IMR-90 (cell line): ENCODE data around the gene ZNF621. TPM values are rescaled to one million over a fixed set of nuclear protein-coding genes. Genes with fewer than 3 reads are reported as not detected.

Experiments used
- ATAC-seq: fragments of 200-7000 bp; cut with Tn5 transposase; 2 replicates; pipeline ENCODE4 v1.9.1; 2020; ENCODE audit warnings: low read depth, mild to moderate bottlenecking, moderate library complexity
- BruUV-seq: library from RNA; stranded (reverse); fragments of 400-500 nt; replicated peaks from 2 replicates; lab custom pipeline; 2021; lab: Mats Ljungman, UMichigan
- CTCF ChIA-PET: fragments of 300-600 bp; formaldehyde crosslinking; extraction: SDS; loops from one replicate; lab custom pipeline; 2021; ENCODE audit warnings: antibody characterized with exemption; lab: Yijun Ruan, JAX
- POLR2A ChIA-PET: fragments of 300-600 bp; sonication (Branson Sonifier 250); formaldehyde crosslinking; loops from one replicate; lab custom pipeline; 2022; ENCODE audit warnings: antibody characterized with exemption; ENCODE audit not compliant: unreplicated experiment; lab: Charles Lee
- DNase-seq: peaks from one replicate; pipeline ENCODE4 v3.0.0; 2013
- H2AFZ ChIP-seq: replicated peaks from 2 replicates; pipeline ENCODE3; 2013; ENCODE audit warnings: low read length, mild to moderate bottlenecking; ENCODE audit not compliant: poor library complexity
- H2AK5ac ChIP-seq: 2 replicates; pipeline ENCODE4 v1.6.1; 2013; ENCODE audit warnings: low read depth, low read length, inconsistent platforms
- H2AK9ac ChIP-seq: replicated peaks from 2 replicates; pipeline ENCODE3; 2013; ENCODE audit warnings: mild to moderate bottlenecking, low read depth, low read length, moderate library complexity; ENCODE audit not compliant: poor library complexity
- H2BK120ac ChIP-seq: 2 replicates; pipeline ENCODE4 v1.6.1; 2013; ENCODE audit warnings: low read depth, low read length, inconsistent platforms
- H2BK15ac ChIP-seq: 3 replicates; pipeline ENCODE4 v1.6.1; 2013; ENCODE audit warnings: low read depth, low read length, inconsistent platforms
- H2BK20ac ChIP-seq: 2 replicates; pipeline ENCODE4 v1.6.1; 2013; ENCODE audit warnings: low read depth, mild to moderate bottlenecking, inconsistent platforms, low read length, moderate library complexity
- H2BK5ac ChIP-seq: 2 replicates; pipeline ENCODE4 v1.6.1; 2013; ENCODE audit warnings: mild to moderate bottlenecking, low read depth, low read length, inconsistent platforms; ENCODE audit not compliant: poor library complexity, severe bottlenecking
- H3K14ac ChIP-seq: replicated peaks from 2 replicates; pipeline ENCODE4 v1.6.1; 2013; ENCODE audit warnings: low read depth, low read length, inconsistent platforms
- H3K18ac ChIP-seq: 2 replicates; pipeline ENCODE4 v1.6.1; 2013; ENCODE audit warnings: low read depth, low read length, control low read depth
- H3K23ac ChIP-seq: 2 replicates; pipeline ENCODE4 v1.6.1; 2013; ENCODE audit warnings: low read depth, low read length, inconsistent platforms
- H3K27ac ChIP-seq: 2 replicates; pipeline ENCODE4 v1.5.1; 2013; ENCODE audit warnings: mild to moderate bottlenecking, control low read depth, low read length; ENCODE audit not compliant: insufficient read depth
- H3K27me3 ChIP-seq: 2 replicates; pipeline ENCODE4 v1.6.1; 2013; ENCODE audit warnings: low read length; ENCODE audit not compliant: control insufficient read depth, insufficient read depth
- H3K36me3 ChIP-seq: 2 replicates; pipeline ENCODE4 v1.6.1; 2013; ENCODE audit warnings: low read length, mixed read lengths; ENCODE audit not compliant: control insufficient read depth, insufficient read depth
- H3K4ac ChIP-seq: 2 replicates; pipeline ENCODE4 v1.6.1; 2013; ENCODE audit warnings: low read depth, low read length, inconsistent platforms
- H3K4me1 ChIP-seq: 2 replicates; pipeline ENCODE4 v1.6.1; 2013; ENCODE audit warnings: low read length, mixed read lengths; ENCODE audit not compliant: control insufficient read depth, insufficient read depth
- H3K4me2 ChIP-seq: 2 replicates; pipeline ENCODE4 v1.6.1; 2013; ENCODE audit warnings: low read depth, mild to moderate bottlenecking, control low read depth, low read length, moderate library complexity
- H3K4me3 ChIP-seq: 2 replicates; pipeline ENCODE4 v1.5.1; 2013; ENCODE audit warnings: low read depth, mild to moderate bottlenecking, control low read depth, low read length, moderate library complexity; ENCODE audit not compliant: insufficient read depth
- H3K56ac ChIP-seq: 2 replicates; pipeline ENCODE4 v1.6.1; 2013; ENCODE audit warnings: low read length, inconsistent platforms; ENCODE audit not compliant: insufficient read depth; ENCODE audit errors: extremely low read depth
- H3K79me1 ChIP-seq, 2 experiments: 2 replicates each; pipeline ENCODE4 v1.6.1; 2013; ENCODE audit warnings: low read length in 2 of 2, inconsistent platforms in 1 of 2, low read depth in 1 of 2
- H3K9ac ChIP-seq: 2 replicates; pipeline ENCODE4 v1.6.1; 2013; ENCODE audit warnings: low read depth, low read length, control low read depth
- H3K9me1 ChIP-seq: 2 replicates; pipeline ENCODE4 v1.6.1; 2013; ENCODE audit warnings: low read length, inconsistent platforms; ENCODE audit not compliant: insufficient read depth
- H3K9me3 ChIP-seq: 2 replicates; pipeline ENCODE4 v1.6.1; 2013; ENCODE audit warnings: low read length; ENCODE audit not compliant: control insufficient read depth, insufficient read depth
- H4K20me1 ChIP-seq: 2 replicates; pipeline ENCODE4 v1.6.1; 2013; ENCODE audit warnings: low read length, inconsistent platforms; ENCODE audit not compliant: insufficient read depth
- H4K5ac ChIP-seq: 2 replicates; pipeline ENCODE4 v1.6.1; 2013; ENCODE audit warnings: mild to moderate bottlenecking, low read depth, low read length, control low read depth
- H4K8ac ChIP-seq, 2 experiments: 2 replicates each; pipeline ENCODE4 v1.6.1; 2013; ENCODE audit warnings: low read depth in 2 of 2, low read length in 2 of 2, control low read depth in 1 of 2, inconsistent platforms in 1 of 2
- H4K91ac ChIP-seq: 2 replicates; pipeline ENCODE4 v1.6.1; 2013; ENCODE audit warnings: low read depth, low read length, inconsistent platforms; ENCODE audit not compliant: insufficient read depth
- BHLHE40 ChIP-seq: fragments of 150-350 bp; IDR thresholded peaks from 2 replicates; pipeline ENCODE4 v1.6.1; 2016; ENCODE audit warnings: mild to moderate bottlenecking, low read depth, low read length
- CEBPB ChIP-seq: IDR thresholded peaks from 2 replicates; pipeline ENCODE4 v1.6.1; 2012; ENCODE audit warnings: low read depth, low read length, improper control_type of control experiment
- CHD1 ChIP-seq: IDR thresholded peaks from 2 replicates; pipeline ENCODE4 v1.6.1; 2012; ENCODE audit warnings: low read depth, low read length, improper control_type of control experiment
- MAFK ChIP-seq: IDR thresholded peaks from 2 replicates; pipeline ENCODE4 v1.6.1; 2012; ENCODE audit warnings: low read depth, low read length, improper control_type of control experiment
- MAZ ChIP-seq: IDR thresholded peaks from 2 replicates; pipeline ENCODE4 v1.6.1; 2012; ENCODE audit warnings: low read depth, mild to moderate bottlenecking, low read length, improper control_type of control experiment, moderate library complexity, borderline replicate concordance
- MXI1 ChIP-seq: IDR thresholded peaks from 2 replicates; pipeline ENCODE4 v1.6.1; 2012; ENCODE audit warnings: low read depth, mild to moderate bottlenecking, low read length, moderate library complexity, borderline replicate concordance
- NFE2L2 ChIP-seq: fragments of 150-350 bp; IDR thresholded peaks from 2 replicates; pipeline ENCODE4 v1.6.1; 2016; ENCODE audit warnings: low read depth, mild to moderate bottlenecking, low read length
- POLR2A ChIP-seq: IDR thresholded peaks from 2 replicates; pipeline ENCODE4 v1.6.1; 2012; ENCODE audit warnings: mild to moderate bottlenecking, low read depth, low read length
- RCOR1 ChIP-seq: IDR thresholded peaks from 2 replicates; pipeline ENCODE4 v1.6.1; 2012; ENCODE audit warnings: mild to moderate bottlenecking, low read length, improper control_type of control experiment; ENCODE audit not compliant: insufficient replicate concordance
- SMC3 ChIP-seq: fragments of 150-350 bp; IDR thresholded peaks from 2 replicates; pipeline ENCODE4 v1.6.1; 2016; ENCODE audit warnings: low read depth, mild to moderate bottlenecking, antibody characterized with exemption, low read length, moderate library complexity
- WGBS, 2 experiments: methylation state at CpG; one replicate each; pipeline versions ENCODE4 v1.1.5 to v1.1.7; 2013; ENCODE audit warnings: missing lambda C conversion rate in 2 of 2; ENCODE audit not compliant: insufficient read length in 1 of 2; ENCODE audit errors: extremely low coverage in 2 of 2; 5-methylcytosine and 5-hydroxymethylcytosine counted together
- dilution Hi-C: fragments of 300-500 bp; cut with HindIII; formaldehyde crosslinking; loops from one replicate; pipeline ENCODE4 v1.14.3; 2018; ENCODE audit warnings: low sequenced_read_pairs; ENCODE audit not compliant: unreplicated experiment
- in situ Hi-C: fragments of 300-500 bp; cut with MboI; formaldehyde crosslinking; loops from 3 replicates; pipeline ENCODE4 v1.14.3; 2019; ENCODE audit warnings: low sequenced_read_pairs, inconsistent platforms, mixed read lengths
- intact Hi-C: fragments of 100-400 bp; cut with micrococcal nuclease; formaldehyde crosslinking; loops from 2 replicates; pipeline ENCODE4 v1.10.0; 2022
- polyA plus RNA-seq, 3 experiments: library from polyadenylated mRNA; depleted of rRNA; stranded (reverse); fragments of >200 nt; gene quantifications; 2 replicates each; pipeline ENCODE4 v1.2.3, GENCODE V29; 2012; ENCODE audit warnings: low replicate concordance in 1 of 3
- total RNA-seq: library from RNA; depleted of rRNA; stranded (reverse); fragments of >200 nt; gene quantifications from 2 replicates; pipeline ENCODE4 v1.2.3, GENCODE V29; 2012
- TF ChIP-seq, protein P1 (sequence below): fragments of 150-350 bp; IDR thresholded peaks from 2 replicates; pipeline ENCODE4 v1.6.1; 2017; ENCODE audit warnings: mild to moderate bottlenecking, antibody characterized with exemption, low read length, low read depth
- TF ChIP-seq, protein P2 (sequence below): conservative IDR thresholded peaks from 2 replicates; pipeline ENCODE4 v1.5.1; 2012; ENCODE audit warnings: mild to moderate bottlenecking, low read depth, low read length, improper control_type of control experiment

ZNF621 gene
- total and polyA plus RNA-seq, 2 of the 4 experiments (the other 2 are of a cell fraction), result 7.3 to 8.3 TPM

DNA sequence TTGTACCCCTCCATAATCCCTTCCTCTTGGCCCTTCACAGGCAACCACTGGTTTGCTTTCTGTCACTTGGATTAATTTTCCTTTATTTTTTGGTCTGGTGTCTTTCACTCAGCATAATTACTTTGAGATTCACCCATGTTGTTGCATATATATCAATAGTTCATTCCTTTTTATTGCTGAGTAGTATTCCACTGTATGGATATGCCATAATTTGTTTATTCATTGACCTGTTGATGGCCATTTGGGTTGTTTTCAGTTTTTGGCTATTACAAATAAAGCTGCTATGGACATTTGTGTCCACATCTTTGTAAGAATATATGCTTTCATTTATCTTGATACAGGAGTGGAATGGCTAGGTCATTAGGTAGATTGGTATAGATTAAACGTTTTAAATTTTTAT is 5.9 kb upstream of the ZNF621 start:
- CTCF ChIA-PET, result no interaction called here
- Histone ChIP-seq H3K79me1 (no peaks in the 10 kb centered on the region), H2BK20ac (no peak overlapping the region), H3K14ac (no peak overlapping the region), H3K4me3 (no peak overlapping the region), H3K23ac (no peak overlapping the region), H3K9me3 (no peaks in the 10 kb centered on the region), H2BK120ac (no peak overlapping the region), H2BK15ac (no peak overlapping the region), H2AK5ac (no peak overlapping the region), H2AFZ (no peak overlapping the region), H3K27me3 (no peaks in the 10 kb centered on the region), H3K27ac (no peak overlapping the region), H3K9me1 (no peaks in the 10 kb centered on the region), H2BK5ac (no peak overlapping the region), H3K4me1 (0 out of 2 replicates have a peak, but pooled peaks cover 2% of the 10 kb centered on the region), H2AK9ac (no peak overlapping the region), H3K4ac (no peak overlapping the region), H4K8ac (no peak overlapping the region), H4K20me1 (no peaks in the 10 kb centered on the region), H3K36me3 (no peaks in the 10 kb centered on the region), H4K91ac (no peak overlapping the region), H3K9ac (no peak overlapping the region), H3K56ac (no peak overlapping the region), H4K5ac (no peak overlapping the region), H3K4me2 (no peak overlapping the region), H3K18ac (no peak overlapping the region)
- POLR2A ChIA-PET, result no interaction called here
- ATAC-seq, result no peak
- BruUV-seq, result no TSS peak
- dilution Hi-C loops (no loop called here), in situ Hi-C loops (no loop called here), intact Hi-C loops (no loop called here)
- 100% methylated on average over 1 of the region's 1 CpG; no CpG with 5 or more reads in 1 of the 2 experiments for WGBS, 2 experiments
- no peak for DNase-seq
- TF ChIP-seq SMC3 (no peak), MAFK (no peak), MAZ (no peak), MXI1 (no peak), CHD1 (no peak), RCOR1 (no peak), CEBPB (no peak), NFE2L2 (no peak), POLR2A (no peak), BHLHE40 (no peak)
- TF ChIP-seq, protein P1, sequence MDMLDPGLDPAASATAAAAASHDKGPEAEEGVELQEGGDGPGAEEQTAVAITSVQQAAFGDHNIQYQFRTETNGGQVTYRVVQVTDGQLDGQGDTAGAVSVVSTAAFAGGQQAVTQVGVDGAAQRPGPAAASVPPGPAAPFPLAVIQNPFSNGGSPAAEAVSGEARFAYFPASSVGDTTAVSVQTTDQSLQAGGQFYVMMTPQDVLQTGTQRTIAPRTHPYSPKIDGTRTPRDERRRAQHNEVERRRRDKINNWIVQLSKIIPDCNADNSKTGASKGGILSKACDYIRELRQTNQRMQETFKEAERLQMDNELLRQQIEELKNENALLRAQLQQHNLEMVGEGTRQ, result no peak
- TF ChIP-seq, protein P2, sequence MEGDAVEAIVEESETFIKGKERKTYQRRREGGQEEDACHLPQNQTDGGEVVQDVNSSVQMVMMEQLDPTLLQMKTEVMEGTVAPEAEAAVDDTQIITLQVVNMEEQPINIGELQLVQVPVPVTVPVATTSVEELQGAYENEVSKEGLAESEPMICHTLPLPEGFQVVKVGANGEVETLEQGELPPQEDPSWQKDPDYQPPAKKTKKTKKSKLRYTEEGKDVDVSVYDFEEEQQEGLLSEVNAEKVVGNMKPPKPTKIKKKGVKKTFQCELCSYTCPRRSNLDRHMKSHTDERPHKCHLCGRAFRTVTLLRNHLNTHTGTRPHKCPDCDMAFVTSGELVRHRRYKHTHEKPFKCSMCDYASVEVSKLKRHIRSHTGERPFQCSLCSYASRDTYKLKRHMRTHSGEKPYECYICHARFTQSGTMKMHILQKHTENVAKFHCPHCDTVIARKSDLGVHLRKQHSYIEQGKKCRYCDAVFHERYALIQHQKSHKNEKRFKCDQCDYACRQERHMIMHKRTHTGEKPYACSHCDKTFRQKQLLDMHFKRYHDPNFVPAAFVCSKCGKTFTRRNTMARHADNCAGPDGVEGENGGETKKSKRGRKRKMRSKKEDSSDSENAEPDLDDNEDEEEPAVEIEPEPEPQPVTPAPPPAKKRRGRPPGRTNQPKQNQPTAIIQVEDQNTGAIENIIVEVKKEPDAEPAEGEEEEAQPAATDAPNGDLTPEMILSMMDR, result no peak
